Stimulated activated CD4-positive, alpha-beta T cell treated with anti-CD3 and anti-CD28 coated beads, Interleukin-12 subunit alpha, Interleukin-12 subunit beta, amount 100 ng/mL, for 4 hours (primary cell): ENCODE measurements around the gene FLNB.

ENCODE experiments used
- DNase-seq: peaks from one replicate; pipeline ENCODE4 v3.0.0-alpha.2; 2020

FLNB gene

GRCh38 chr3:58009749-58010535 is 1.7 kb downstream of the FLNB start:
- DNase-seq, result no peak

GRCh38 chr3:58010562-58010961 is 2.3 kb downstream of the FLNB start:
- no peak for DNase-seq

DNA sequence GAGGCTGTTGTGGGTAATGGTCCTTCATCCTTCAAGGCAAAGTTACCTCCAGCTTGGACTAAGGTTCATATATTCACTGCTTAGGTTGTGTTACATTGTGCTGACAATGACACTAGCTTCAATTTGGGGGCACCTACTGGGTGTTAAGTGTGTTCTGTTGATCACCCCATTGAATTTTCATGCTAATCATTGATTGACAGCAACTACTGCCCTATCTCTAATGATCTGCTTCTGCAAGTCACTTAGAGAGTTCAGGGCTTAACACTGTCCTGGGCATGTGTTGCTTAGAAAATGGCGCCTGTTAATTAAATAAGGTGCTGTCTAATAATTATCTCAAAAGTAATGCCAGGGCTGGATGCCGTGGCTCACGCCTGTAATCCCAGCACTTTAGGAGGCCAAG is 3.4 kb downstream of the FLNB start:
- no peak for DNase-seq

DNA sequence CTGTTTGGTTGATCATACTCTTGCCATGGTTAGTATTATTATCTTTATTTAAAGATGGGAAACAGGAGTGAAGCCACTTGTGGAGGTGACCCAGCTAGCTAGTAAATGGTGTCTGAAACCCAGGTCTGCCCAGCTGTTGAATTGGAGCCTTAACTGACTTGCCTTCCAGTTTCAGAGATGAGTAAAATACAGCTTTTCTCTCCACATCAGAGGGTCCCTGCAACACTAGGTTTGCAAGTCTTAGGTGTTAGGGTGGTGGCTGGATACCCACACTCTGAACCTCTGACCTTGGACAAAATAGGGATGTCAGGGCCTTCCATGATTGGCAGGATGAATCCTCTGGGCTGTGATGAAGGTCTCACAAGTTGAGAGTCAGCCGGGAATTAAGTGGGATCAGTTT is 4.1 kb downstream of the FLNB start:
- DNase-seq, result no peak

GRCh38 chr3:58013099-58013498 is 4.9 kb downstream of the FLNB start:
- no peak for DNase-seq

- DNase-seq, result no peak
These were observed 5.9 kb downstream of the FLNB start for GRCh38 chr3:58013973-58014649.

GRCh38 chr3:58015520-58015915 is 7.3 kb downstream of the FLNB start:
- DNase-seq, result no peak

- DNase-seq, result no peak
These were observed 8.5 kb downstream of the FLNB start for GRCh38 chr3:58016710-58017109.

DNA sequence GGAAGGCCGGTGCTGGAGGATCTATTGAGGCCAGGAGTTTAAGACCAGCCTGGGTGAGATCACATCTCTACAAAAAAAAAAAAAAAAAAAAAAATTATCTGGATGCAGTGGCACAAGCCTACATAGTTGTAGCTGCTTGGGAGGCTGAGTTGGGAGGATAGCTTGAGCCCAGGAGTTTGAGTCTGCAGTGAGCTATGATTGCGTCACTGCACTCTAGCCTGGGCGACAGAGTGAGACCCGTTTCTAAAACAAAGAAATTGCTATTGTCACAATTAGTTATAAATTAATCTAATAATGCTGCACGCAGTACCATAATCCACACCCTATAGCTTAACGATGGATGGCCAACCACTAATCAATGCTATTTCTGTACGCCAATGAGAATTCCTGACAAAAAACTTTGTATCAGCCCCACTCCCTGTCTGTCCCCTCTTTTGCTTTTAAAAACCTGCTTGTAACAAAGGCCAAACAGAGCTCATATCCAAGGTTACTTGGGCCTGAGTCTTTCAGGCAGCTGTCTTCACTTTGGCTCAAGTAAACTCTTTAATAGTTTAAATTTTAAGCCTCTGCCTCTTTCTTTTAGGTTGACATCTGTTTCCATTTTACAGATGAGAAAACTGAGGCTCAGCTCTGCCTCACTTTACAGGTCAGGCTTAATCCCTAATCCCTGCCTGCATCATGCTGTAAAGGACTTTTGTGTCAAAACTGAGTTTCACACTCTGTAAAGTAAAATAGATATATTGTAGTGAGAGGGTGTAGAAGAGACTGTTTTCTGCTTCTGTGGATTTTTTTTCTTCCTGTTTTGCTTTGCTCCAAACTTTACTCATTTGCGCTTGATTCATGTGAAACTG is 10.9 kb downstream of the FLNB start:
- DNase-seq, result no peak

DNA sequence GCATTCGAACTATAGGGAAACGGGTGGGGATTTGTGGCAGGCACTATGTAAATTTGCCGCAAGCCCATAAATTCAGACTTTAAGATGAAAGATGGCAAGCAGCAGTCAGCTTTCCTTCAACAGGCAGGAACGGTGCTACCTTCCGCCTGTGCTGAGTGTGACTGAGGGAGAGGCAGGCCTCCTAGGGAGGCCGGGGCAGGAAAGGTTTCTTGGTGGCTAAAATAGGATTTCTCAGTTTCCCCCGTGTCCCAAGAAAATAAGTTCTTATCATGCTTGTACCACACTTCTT is 12.5 kb downstream of the FLNB start:
- no peak for DNase-seq

DNA sequence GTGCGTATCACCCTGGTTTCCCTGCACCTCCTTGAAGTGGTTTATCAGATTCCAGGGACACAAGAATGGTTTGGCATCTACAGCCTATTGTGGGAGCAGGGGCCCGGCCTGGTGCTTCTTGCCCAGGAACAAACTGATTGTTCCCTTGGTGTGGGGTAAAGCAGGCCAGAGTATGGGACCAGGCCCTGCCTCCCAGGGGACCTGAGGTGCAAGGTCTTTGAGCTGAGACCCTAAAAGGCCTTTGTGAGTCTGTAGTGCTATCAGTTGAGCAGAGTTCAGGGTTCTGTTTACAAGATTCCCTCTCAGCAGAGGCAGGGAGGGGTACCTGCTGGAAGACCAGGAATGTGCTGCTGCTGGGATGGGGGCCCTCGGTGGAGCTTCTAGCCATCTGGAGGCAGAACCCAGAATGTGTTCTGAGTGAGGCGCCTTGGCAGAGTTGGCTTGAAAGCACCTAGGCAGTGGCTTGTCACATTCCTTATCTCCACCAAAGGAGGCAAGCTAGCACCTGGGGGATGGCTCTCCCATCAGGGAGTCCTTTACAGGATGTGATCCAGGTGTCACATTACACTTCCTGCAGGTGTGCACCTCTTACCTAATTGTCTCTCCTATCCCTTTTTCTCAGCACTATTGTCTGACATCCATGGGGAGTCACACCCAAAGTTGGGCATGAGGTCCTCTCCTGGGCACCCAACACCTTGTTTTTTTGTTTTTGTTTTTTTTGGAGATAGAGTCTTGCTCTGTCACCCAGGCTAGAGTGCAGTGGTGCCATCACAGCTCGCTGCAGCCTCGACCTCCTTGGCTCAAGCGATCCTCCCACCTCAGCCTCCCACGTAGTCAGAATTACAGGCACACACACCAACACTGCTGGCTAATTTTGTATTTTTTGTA is 13.1 kb downstream of the FLNB start:
- no peak for DNase-seq

GRCh38 chr3:58021962-58022361 is 13.7 kb downstream of the FLNB start:
- no peak for DNase-seq

DNA sequence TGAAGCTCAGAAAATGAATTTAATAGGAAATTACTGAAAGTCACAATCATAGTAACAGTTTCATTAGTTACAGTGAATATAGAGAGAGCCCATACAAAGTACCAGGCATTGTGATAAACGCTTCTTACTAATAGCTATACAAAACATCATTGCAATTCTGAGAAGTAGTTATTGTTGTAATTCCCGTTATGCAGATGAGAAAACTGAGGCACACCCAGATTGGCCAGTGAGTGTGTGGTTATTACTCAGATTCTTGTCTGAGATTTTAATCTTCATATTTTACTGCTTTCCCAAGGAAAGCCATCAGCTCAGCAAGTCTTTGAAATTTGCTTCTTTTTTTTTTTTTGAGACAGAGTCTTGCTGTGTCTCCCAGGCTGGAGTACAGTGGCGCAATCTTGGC is 14.3 kb downstream of the FLNB start:
- DNase-seq, result no peak

DNA sequence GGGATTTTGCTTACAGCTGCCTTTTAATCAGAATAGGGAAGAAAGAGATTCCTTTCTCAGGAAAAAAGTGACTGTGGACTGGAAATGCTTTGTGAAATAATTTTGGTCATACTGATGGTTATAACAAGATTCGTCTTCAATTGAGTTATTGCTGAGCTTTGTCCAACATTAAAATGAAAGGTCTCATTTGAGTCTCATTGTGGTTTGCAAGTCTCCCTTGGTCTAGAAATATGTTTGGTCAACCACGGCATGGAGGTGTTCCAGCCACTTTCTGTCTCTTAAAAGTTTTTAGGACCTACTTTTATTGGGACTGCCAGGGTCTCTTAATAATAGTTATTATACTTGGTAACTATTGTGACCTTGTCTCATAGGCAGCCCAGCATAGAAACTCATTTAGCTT is 15.3 kb downstream of the FLNB start:
- DNase-seq, result no peak

GRCh38 chr3:58025406-58025805 is 17.2 kb downstream of the FLNB start:
- DNase-seq, result no peak

DNA sequence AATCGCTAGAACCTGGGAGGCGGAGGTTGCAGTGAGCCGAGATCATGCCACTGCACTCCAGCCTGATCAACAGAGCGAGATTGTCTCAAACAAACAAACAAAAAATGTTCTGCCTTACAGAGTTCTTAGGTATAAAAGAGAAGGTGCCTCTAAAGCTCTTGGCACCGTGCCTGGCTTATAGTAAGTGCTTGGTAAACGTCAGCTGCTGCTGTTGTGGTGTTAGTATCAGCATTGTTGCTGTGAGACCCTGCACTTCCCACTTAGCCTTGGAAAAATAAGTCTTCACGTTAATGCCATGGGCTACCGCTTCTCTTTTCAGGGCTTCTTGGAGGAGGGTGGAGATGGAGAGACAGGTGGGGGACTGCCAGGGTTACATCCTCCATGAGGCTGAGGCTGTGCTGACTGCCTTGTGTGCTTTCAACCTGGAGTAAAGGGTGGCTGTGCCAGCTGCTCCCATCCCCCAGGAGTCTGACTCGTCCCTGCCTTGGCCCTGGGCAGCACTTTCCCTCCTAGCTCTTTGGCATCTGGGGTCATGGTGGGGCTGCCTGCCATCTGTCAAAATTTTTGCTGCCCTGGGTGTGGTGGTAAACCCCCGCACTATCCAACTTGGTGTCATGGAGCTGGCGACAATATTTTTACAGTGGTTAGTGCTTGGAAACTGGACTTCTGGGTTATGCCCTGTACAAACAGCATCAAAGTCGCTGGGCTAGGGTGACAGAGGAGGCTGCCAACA is 17.8 kb downstream of the FLNB start:
- DNase-seq, result no peak

GRCh38 chr3:58026598-58026997 is 18.4 kb downstream of the FLNB start:
- no peak for DNase-seq

DNA sequence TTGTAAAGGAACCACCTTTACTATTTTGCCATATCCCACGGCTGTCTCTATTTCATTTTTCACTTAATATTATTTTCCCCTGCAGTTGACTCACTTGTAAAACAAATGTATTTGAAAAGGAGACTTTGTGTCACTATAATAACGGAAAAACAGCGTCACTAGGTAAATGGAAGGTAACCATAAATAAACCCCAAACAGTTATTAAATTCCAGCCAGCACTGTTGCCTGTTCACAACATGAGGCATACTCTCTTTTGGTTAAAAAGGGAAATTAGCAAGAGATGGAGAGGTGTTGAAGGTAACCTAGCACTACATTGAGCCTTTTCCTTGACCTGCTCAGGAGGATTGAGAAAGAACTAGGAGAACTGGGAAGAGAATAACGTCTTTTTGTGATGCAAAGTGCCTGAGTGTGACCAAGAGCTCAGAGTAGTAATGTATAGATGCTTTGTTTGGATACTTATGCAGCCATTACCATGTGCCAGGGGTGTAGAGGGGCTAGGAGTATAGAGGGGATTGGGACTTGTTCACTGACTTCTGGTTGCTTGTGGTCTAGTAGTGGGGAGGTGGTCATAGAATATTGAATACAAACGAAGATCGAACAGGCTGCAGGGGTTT is 19.6 kb downstream of the FLNB start:
- no peak for DNase-seq

GRCh38 chr3:58028902-58029301 is 20.7 kb downstream of the FLNB start:
- DNase-seq, result no peak

DNA sequence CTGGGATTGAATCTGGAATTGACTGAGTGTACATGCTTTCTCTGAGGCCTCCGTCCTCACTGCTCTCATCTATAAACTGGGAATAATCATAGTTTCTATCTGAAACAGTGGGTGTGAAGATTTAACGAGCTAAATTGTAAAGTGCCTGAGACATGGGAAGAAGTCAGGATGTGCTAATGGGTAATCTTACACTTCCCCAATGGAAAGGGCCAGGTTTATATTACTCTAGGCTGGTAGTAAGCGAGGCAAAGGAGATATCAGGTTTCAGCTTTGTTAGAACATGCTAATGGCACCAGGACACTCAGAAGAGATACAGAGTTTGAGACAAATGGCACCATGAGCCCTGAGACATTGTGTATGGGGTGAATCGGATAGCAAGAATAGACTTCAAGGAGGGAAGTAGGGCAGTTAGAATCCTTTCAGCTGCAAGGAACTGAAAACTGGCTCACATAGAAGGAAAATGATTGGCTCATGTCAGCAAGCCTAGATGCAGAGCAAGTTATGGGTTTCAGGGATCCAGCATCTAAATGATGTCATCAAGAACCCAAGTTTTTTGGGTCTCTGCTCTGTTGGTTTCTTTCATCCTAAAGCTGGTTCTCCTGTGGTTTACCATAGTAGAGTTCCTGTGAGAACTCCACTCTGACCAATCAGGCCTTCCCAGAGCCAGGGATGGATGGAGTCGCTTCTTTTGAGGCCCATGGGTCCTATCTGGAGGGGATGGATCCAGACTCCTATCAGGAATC is 21.8 kb downstream of the FLNB start:
- DNase-seq, result no peak

DNA sequence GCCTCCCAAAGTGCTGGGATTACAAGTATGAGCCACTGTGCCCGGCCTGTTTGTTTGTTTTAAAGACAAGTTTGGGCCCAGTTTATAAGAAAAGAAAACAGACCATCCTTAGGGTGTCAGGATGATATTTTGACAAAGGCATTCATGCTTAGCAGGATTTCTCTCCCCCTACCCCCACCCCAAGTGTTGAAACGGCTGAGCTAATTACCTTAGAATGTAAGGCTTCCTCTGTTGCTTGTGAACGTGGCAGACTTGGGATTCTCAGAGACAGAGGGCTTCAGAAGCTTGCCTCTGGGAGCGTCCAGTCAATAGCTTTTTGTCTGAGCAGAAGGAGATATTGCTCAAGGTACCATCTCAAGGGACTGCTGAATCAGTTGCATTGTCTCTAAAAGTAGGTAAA is 24.0 kb downstream of the FLNB start:
- no peak for DNase-seq
